NCI-H524 (cell line): ENCODE results near the gene ZNF566.
"Not testable (repeated sequence)": the region's sequence is repeated elsewhere in the genome, so short reads cannot be mapped to it uniquely, and the experiment has no call there.

ENCODE experiments used
- DNase-seq, 2 experiments: peaks; one replicate each; lab custom pipeline; 2025; lab: John Stamatoyannopoulos, UW

ZNF566 gene

GRCh38 chr19:36489118-36489919 is at the start of gene ZNF566:
Gene ZNF566 (minus strand): TSS chr19:36489561. CDS start chr19:36476557, 13,004 bp downstream.
- DNase-seq = peak; percentile 99

GRCh38 chr19:36528921-36529518 is 39.7 kb upstream of the ZNF566 start:
- DNase-seq = peak; percentile 25 to 34

GRCh38 chr19:36528194-36528920 is 39.0 kb upstream of the ZNF566 start, which contains the start of gene ZNF260:
Gene ZNF260 (minus strand): TSS chr19:36528271. CDS start chr19:36515238, 13,033 bp downstream.
- DNase-seq = peak; percentile 95 to 98

- no peak for DNase-seq
Observed at GRCh38 chr19:36527873-36528193, 38.5 kb upstream of the ZNF566 start.

- DNase-seq = no peak
Observed at GRCh38 chr19:36527341-36527740, 38.0 kb upstream of the ZNF566 start.

- no peak for DNase-seq
Observed at GRCh38 chr19:36526581-36526980, 37.2 kb upstream of the ZNF566 start.

DNA sequence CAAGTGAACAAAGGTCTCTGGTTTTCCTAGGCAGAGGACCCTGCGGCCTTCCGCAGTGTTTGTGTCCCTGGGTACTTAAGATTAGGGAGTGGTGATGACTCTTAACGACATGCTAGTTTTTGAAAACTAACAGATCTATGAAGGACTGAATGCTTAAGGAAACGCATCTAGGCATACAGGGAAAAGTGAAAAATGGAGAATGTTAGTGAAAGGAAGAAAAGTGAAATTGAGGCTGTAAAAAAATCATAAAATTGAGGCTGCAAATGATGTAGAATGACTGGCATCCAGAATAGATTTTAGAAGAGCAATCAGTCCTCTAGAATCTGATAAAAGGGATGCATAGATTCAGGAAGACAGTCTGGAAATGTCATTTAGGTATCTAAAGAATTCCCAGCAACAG is 35.3 kb upstream of the ZNF566 start:
- DNase-seq = no peak

DNA sequence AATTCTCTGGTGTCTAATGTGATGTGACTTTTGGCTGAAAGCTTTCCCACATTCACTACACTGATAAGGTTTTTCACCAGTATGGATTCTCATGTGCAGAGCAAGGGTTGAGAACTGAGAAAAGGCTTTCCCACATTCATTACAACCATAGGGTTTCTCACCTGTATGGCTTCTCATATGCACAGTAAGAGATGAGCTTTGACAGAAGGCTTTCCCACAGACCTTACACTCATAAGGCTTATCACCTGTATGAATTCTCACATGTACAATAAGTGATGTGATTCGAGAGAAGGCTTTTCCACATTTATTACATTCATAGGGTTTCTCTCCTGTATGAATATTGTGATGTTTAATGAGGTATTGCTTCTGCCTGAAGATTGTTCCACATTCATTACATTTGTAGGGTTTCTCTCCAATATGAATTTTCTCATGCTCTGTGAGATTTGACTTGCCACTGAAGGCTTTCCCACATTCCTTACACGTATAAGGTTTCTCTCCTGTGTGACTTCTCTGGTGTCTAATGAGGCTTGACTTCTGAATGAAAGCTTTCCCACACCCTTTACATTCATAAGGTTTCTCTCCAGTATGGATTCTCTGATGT is 24.8 kb upstream of the ZNF566 start:
- no peak for DNase-seq

DNA sequence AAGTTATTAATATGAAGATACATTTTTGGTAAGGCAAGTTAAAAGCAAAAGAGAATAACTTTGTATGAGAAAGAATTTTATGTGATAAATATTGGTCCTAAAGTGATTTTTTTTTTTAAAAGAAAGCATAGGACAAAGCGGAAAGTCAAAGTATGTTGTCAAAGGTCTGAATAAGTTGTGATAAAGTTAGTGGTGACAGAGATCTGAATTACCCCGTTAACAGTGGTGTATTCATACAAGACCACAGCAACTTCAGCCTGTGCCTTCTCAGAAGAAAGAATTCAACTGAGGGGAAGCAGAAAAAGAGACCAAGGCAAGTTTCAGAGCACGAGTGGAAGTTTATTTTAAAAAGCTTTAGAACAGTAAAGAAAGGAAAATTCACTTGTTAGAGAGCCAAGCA is 19.0 kb upstream of the ZNF566 start:
- DNase-seq = no peak

- no peak for DNase-seq
Observed at GRCh38 chr19:36501973-36502372, 12.6 kb upstream of the ZNF566 start.

DNA sequence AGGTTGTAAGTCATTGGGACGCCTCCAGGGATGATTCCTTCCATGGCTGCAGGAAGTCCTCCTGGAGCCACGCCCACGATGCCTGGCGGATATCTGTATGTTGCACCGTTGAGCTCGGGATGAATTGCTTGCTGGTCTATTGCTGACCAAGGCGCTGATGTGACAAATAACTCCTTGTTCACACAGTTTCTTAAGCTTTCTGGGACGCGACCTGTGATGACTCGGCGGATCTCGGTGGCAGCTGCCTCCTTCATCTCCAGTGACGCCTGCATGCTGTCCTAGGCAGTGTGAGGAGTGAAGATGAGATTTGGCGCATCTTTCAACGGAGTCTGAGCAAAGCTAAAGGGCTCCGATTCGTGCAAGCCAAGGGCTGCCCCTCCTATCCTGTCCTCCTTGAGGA is 7.6 kb upstream of the ZNF566 start:
- no peak for DNase-seq

- peak; percentile 2 to 7 for DNase-seq
Observed at GRCh38 chr19:36492689-36493453, 3.5 kb upstream of the ZNF566 start.

DNA sequence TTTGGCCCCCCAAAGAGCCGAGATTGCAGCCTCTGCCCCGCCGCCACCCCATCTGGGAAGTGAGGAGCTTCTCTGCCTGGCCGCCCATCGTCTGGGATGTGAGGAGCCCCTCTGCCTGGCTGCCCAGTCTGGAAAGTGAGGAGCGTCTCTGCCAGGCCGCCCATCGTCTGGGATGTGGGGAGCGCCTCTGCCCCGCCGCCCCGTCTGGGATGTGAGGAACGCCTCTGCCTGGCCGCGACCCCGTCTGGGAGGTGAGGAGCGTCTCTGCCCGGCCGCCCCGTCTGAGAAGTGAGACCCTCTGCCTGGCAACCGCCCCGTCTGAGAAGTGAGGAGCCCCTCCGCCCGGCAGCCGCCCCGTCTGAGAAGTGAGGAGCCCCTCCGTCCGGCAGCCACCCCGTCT is 1.5 kb upstream of the ZNF566 start:
- DNase-seq = not testable (repeated sequence)

DNA sequence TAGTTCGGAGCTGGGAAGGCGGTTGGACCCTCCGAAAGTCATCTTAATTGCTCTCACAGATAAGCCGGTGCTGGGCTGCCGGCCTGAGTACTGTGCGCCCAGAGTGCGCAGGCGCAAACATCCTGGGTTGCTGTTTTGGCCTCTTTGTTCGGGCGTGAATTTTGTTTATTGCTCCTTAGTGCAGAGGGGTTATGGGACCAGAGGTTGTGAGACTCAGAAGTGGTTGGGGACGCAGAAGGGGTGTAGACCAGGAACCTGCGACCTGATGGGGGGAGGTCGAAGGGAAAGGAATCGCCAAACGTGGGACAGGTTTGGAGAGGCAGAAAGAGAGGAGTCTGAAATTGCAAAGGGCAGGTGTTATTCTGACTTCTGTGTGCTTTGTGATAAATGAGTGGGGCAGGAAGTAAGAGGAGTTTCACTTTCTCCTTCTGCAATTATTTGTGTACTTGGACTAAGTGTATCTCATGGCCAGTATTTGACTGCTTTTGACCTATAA is 607 bp upstream of the ZNF566 start:
- peak; percentile 97 to 98 for DNase-seq

- DNase-seq = peak; percentile 5 to 62
Observed at GRCh38 chr19:36488846-36489117, 579 bp downstream of the ZNF566 start.

- no peak for DNase-seq
Observed at GRCh38 chr19:36488118-36488845, 1.1 kb downstream of the ZNF566 start.

- no peak for DNase-seq
Observed at GRCh38 chr19:36483653-36484052, 5.7 kb downstream of the ZNF566 start.

DNA sequence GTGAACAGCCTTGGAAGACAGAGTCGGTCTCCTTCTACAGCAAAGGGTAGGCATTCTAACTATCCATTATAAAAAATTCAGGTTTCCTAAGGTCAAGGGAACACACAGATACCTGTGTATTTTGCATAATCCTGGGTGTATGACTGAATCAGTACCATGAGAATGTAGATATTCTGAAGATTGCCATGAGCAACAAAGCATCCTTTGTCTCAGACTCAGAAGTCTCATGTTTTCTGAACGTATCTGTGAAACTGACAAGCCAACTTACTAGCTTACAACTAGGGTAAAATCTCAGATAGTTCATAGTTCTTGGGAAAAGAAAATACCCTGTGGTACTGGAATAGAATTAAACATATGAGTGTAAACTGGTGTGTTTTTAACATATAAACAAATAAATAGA is 6.5 kb downstream of the ZNF566 start:
- no peak for DNase-seq

- DNase-seq = no peak
Observed at GRCh38 chr19:36460046-36460445, 29.3 kb downstream of the ZNF566 start.

GRCh38 chr19:36456831-36457230 is 32.5 kb downstream of the ZNF566 start:
- no peak for DNase-seq

GRCh38 chr19:36449059-36449670 is 40.2 kb downstream of the ZNF566 start:
- DNase-seq = no peak
